ENCODE measurements around the gene EPN3. TPM values are rescaled to one million over a fixed set of nuclear protein-coding genes. Genes with fewer than 3 reads are reported as not detected.

EPN3 gene
- total RNA-seq, 4 donors from 2014 or later, result 19.2 to 95.7 (median 57.4) TPM

- Histone ChIP-seq H3K27ac (no peak overlapping the region), H3K36me3 (no peaks in the 10 kb centered on the region)
- WGBS, 2 donors (ENCODE audit: low coverage in 1 of 2), result 88 to 96% methylated on average over 5 to 12 of the region's 12 CpGs
Measured at GRCh38 chr17:50573866-50574611, 41.5 kb downstream of the EPN3 start.

GRCh38 chr17:50575581-50576210 lies 43.2 kb downstream of the EPN3 start:
- intact Hi-C loops (cut with DNase I; ENCODE audit: low total_unique reads) (no loop called here), in situ Hi-C loops (cut with MboI; ENCODE audit: low pct_ligation_motif_present in 1 of 4, low pct_unique_long_range_greater_than_20kb in 1 of 4, low sequenced_read_pairs in 3 of 4) (no loop called here)
- Histone ChIP-seq H3K27me3 (no peaks in the 10 kb centered on the region), H3K4me3 (no peak overlapping the region), H3K9me3 (no peaks in the 10 kb centered on the region), H3K4me1 (no peaks in the 10 kb centered on the region), H3K27ac (no peak overlapping the region), H3K36me3 (no peaks in the 10 kb centered on the region)
- TF ChIP-seq POLR2A (IDR thresholded peaks at IDR 0.05) (no peak), EP300 (IDR thresholded peaks at IDR 0.05; ENCODE audit: low read depth) (no peak), POLR2AphosphoS5 (IDR thresholded peaks at IDR 0.05) (no peak), CTCF (IDR thresholded peaks at IDR 0.05) (no peak)
- WGBS, 2 donors (ENCODE audit: low coverage in 1 of 2), result 82% methylated on average over 31 of the region's 33 CpGs; no CpG with 5 or more reads in 1 of the 2 donors
- no peak for DNase-seq

More at GRCh38 chr17:50573866-50574611, 41.5 kb downstream of the EPN3 start:
- Histone ChIP-seq H3K9me3 (no peaks in the 10 kb centered on the region), H3K4me1 (no peaks in the 10 kb centered on the region), H3K4me3 (no peak overlapping the region), H3K27me3 (no peaks in the 10 kb centered on the region)
- DNase-seq, result no peak
- intact Hi-C loops (cut with DNase I; ENCODE audit: low total_unique reads) (loop anchor here (2.0 kb wide), 1 partner anchor 29 kb away; no protein-coding TSS in a partner anchor), in situ Hi-C loops (cut with MboI; ENCODE audit: low pct_ligation_motif_present in 1 of 4, low pct_unique_long_range_greater_than_20kb in 1 of 4, low sequenced_read_pairs in 3 of 4) (no loop called here)
- TF ChIP-seq POLR2AphosphoS5 (IDR thresholded peaks at IDR 0.05) (no peak), CTCF (IDR thresholded peaks at IDR 0.05) (no peak), EP300 (IDR thresholded peaks at IDR 0.05; ENCODE audit: low read depth) (no peak), POLR2A (IDR thresholded peaks at IDR 0.05) (no peak)

GRCh38 chr17:50576864-50577263 lies 44.3 kb downstream of the EPN3 start:
- no peak for DNase-seq
- H3K4me3 ChIP-seq, result no peak overlapping the region
- in situ Hi-C loops (cut with MboI; ENCODE audit: low pct_ligation_motif_present in 1 of 4, low pct_unique_long_range_greater_than_20kb in 1 of 4, low sequenced_read_pairs in 3 of 4) (no loop called here), intact Hi-C loops (cut with DNase I; ENCODE audit: low total_unique reads) (no loop called here)
- H3K27ac ChIP-seq, result no peak overlapping the region
- H3K9me3 ChIP-seq, result no peaks in the 10 kb centered on the region
- no peaks in the 10 kb centered on the region for H3K4me1 ChIP-seq
- WGBS, 2 donors (ENCODE audit: low coverage in 1 of 2), result 75% methylated on average over 13 of the region's 13 CpGs; no CpG with 5 or more reads in 1 of the 2 donors
- no peaks in the 10 kb centered on the region for H3K27me3 ChIP-seq
- no peaks in the 10 kb centered on the region for H3K36me3 ChIP-seq
- TF ChIP-seq POLR2AphosphoS5 (IDR thresholded peaks at IDR 0.05) (no peak), EP300 (IDR thresholded peaks at IDR 0.05; ENCODE audit: low read depth) (no peak), POLR2A (IDR thresholded peaks at IDR 0.05) (no peak), CTCF (IDR thresholded peaks at IDR 0.05) (no peak)

GRCh38 chr17:50577451-50577954 lies 45.0 kb downstream of the EPN3 start:
- H3K27me3 ChIP-seq, result no peaks in the 10 kb centered on the region
- intact Hi-C loops (cut with DNase I; ENCODE audit: low total_unique reads) (no loop called here), in situ Hi-C loops (cut with MboI; ENCODE audit: low pct_ligation_motif_present in 1 of 4, low pct_unique_long_range_greater_than_20kb in 1 of 4, low sequenced_read_pairs in 3 of 4) (no loop called here)
- no peaks in the 10 kb centered on the region for H3K36me3 ChIP-seq
- H3K27ac ChIP-seq, result no peak overlapping the region
- no peak for DNase-seq
- 74% methylated on average over 13 of the region's 13 CpGs; no CpG with 5 or more reads in 1 of the 2 donors for WGBS, 2 donors (ENCODE audit: low coverage in 1 of 2)
- H3K4me3 ChIP-seq, result no peak overlapping the region
- no peaks in the 10 kb centered on the region for H3K4me1 ChIP-seq
- no peaks in the 10 kb centered on the region for H3K9me3 ChIP-seq
- TF ChIP-seq POLR2AphosphoS5 (IDR thresholded peaks at IDR 0.05) (no peak), EP300 (IDR thresholded peaks at IDR 0.05; ENCODE audit: low read depth) (no peak)
